Hematopoietic multipotent progenitor cell treated with erythropoietin and hydrocortisone succinate and interleukin-3 and kit ligand, for 8 days (in vitro differentiated cells): ENCODE results near the gene FETUB.

Source experiments
- DNase-seq: peaks from one replicate; pipeline ENCODE4 v3.0.0-alpha.2; 2015

Gene FETUB, protein sequence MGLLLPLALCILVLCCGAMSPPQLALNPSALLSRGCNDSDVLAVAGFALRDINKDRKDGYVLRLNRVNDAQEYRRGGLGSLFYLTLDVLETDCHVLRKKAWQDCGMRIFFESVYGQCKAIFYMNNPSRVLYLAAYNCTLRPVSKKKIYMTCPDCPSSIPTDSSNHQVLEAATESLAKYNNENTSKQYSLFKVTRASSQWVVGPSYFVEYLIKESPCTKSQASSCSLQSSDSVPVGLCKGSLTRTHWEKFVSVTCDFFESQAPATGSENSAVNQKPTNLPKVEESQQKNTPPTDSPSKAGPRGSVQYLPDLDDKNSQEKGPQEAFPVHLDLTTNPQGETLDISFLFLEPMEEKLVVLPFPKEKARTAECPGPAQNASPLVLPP

DNA sequence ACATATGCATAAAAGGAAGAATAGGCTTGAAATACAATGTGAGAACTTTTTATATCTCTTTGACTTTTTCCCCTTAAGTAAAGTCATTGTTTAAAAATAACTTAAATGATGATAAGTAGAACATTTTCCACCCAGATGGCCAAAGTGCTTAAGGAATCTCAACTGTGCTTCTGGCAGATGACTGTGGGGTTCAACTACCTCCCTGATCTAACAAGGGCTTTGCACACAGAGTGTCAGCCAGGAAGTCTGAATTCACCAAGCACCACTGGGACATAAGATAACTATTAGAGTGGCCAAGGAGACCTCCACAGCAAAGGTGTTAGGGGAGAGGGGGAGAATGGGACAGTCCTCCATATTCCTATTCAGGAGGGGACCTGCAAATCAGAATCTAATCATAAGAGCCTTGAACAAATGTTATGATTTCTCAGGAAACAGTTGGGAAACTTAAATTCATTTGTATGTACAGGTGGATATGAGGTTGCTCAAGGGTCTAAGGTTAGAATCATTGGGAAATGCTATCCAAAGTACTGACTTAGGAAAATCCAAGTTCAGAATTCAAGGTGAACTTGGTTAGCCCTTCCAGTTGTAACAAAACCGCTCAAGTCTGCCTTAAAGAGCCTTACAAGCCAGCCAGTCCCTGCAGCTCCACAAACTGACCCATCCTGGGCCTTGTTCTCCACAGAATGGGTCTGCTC is at the start of gene FETUB:
Gene FETUB (plus strand): TSS at position 622 of the 695 bp plus-strand sequence. CDS start 62 bp downstream, at position 684.
- no peak for DNase-seq

DNA sequence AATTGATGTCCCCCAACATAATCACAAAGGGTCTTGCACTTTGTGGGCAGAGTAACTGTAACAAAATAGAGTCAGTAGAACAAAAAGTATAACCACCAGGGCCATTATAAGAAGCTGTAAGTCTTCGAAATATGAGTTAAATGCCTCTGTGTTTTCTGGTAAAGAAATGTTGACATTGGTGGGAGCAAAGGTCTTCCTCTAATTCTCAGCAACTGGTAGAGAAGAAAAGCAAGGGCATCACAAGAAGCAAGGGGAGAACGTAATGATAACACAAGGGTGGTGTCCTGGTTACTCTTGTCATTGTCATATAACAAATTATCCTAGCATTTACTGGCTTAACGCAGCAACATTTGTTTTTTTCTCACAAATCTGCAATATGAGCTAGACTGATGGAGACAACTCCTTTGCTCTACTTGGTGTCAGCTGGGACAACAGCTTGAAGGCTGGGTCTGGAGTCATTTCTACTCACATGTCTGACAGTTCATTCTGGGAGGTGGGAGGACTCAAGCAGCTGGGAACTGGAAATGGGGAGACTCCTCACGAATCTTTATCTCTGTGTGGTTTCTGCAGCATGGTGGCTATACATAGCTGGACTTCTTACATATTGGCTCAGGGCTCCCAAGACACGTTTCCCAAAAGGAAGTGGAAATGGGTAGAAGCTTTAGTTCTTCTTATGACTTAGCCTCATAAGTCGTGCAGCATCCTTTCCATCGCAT is 49.5 kb upstream of the FETUB start:
- DNase-seq = no peak

DNA sequence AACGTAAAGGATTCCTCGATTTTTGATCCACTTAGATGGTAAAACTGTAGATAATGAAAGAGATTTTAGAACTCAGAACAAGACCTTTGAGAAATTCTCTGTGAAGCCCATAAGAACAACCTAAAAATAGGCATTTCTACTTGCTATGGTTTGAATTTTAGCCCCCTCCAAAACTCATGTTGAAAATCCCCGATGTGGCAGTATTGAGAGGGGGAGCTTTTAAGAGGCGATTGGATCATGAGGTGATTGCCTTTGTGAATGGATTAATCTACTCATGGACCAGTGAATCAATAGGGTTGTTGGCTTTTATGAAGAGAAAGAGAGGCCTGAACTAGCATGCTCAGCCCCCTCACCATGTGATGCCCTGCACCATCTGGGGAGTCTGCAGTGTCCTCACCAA is 47.5 kb upstream of the FETUB start:
- no peak for DNase-seq

DNA sequence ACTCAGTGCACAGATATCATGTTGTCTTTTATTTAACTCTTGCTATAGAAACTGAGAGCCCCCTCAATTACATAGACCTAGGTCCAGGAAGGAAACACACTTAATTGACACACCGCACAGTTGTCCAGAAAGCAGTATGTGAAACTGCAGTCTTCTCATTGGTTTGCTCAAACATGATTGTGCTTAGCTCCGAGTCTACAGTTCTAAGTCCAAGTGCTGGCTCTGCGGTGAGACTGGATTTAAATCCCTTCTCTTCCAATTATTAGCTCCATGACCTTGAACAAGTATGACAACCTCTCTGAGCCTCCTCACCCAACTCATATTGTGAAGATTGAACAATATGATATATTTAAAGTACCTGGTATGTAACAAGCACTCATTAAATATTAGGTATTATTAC is 46.3 kb upstream of the FETUB start:
- DNase-seq = no peak

DNA sequence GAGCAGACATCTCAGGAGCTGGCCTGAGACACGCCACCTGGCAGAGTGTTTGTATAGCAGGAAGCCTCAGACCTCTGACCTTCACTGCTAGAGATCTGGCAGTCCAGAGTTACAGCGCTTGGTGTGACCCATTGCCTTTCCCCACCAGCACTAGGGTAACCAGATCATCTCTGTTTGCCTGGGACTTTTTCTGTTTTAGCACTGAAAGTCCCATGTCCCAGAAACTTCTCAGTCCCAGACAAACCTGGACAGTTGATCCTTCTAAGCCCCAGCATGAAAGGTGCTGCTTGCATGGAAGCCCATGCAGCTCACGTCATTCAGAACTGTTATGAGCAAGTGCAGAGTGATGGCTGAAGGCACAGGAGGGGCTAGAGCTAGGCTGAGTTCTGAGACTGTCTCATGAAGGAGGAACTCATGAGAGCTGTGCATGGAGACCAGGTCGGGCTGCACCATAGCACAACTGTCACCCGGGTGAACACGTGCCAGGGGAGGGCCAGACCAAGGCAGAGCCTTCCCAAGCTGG is 45.5 kb upstream of the FETUB start:
- DNase-seq = no peak

DNA sequence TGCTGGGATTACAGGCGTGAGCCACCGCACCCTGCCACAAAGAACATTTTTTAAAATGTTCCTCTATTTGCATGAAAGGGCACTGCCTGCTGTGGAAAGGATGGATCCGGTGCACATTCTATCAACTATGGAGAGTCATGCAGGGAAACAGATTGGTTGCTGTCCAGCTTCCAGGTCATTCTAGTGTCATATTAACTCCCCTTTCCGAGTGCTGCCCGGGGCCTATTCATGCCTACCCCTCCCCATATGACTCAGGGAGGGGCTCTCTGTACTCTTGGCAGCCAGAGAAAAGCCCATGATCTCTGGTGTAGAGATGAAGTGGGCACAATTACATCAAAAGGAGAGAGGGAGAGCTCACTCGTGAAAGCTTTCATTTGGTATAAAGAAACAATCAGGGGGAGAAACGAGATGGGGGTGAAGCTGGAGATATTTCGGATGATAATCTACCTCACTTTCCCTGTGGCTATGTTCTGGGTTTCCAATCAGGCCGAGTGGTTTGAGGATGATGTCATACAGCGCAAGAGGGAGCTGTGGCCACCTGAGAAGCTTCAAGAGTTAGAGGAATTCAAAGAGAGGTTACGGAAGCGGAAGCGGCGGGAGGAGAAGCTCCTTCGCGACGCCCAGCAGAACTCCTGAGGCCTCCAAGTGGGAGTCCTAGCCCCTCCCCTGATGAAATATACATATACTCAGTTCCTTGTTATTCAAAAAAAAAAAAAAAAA is 43.5 kb upstream of the FETUB start:
- DNase-seq = no peak

DNA sequence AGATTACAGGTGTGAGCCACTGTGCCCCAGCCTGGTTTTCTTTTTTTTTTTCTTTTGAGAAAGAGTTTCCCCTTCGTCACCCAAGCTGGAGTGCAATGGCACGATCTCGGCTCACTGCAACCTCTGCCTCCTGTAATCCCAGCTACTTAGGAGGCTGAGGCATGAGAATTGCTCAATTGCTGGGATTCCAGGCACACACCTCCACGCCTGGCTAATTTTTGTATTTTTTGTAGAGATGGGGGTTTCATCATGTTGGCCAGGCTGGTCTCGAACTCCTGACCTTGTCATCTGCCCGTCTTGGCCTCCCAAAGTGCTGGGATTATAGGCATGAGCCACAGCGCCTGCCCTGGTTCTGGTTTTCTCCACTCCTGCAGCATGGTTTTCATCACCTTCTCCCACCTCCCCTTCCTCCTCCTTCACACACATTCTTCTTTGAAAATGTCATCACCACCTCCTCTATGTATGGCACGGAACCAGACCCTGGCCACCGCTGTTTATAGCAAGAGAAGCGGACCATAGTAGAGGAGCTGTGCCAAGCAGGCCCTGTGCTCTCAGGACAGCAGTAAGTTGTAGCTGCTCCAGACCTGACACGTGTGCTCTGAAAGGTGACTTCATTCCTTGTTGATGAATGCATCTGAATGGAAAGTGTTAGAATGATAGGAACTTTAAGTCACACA is 42.0 kb upstream of the FETUB start:
- no peak for DNase-seq

DNA sequence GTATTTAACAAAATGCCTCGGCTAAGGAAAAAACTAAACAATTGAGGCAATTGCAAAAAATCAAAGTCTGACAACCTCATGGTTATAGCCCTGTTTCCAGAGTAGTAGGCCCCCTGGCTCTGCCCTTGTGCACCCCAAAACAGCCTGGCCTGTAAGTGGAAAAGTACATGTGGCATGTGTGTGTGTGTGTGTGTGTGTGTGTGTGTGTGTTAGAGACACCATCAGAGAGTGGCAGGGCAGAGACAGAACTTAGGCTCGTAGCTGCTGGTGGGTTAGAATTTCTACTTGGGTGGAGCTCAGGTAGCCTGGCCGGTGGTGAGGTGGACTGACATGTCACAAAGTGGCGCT is 41.4 kb upstream of the FETUB start:
- no peak for DNase-seq

DNA sequence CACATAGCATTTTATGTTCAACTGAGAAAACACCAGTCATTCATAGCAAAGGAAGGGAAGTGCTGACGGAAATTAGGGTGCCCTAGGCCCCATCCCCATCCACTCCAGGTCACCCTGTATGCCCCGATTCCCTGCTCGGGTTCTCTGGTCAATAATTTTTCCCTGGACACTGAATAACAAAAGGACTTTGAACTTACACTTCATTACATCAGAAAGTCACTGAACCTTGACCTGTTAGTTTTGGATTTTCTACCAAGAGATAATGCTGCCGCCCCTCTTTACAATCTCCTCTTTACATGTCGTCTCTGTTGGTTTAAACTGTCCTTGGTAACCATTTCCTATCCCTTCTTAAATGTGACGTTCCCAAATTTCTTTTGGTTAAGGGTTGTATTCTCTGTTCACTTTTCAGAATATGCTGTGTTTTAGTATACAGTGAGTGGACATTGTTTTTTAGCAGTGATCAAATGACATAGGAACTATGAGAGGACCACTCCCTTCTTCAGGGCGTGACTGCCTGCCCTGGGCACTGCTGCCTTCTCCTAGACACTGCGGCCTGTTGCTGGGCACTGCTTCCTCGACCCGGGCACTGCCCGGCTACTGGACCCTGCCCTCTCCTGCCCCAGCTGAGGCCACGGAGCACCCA is 40.9 kb upstream of the FETUB start:
- DNase-seq = no peak

DNA sequence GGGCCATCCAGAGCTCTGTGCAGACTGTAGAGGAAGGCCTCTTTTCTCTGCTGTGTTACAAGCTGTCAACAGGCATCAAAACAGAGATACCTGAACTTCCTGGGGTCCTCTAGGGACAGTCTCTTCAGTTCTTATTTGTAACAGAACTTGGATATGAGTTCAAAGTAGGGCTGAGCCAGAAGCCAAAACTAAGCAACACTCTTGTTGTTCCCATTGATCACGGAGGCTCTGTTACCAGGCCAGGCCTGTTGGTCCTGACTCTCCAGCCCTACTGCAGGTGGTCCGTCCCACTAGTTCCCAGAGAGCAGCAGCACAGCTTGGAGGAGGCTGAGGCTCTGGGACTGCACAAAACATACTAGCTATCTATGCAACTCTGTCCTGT is 40.4 kb upstream of the FETUB start:
- DNase-seq = no peak

DNA sequence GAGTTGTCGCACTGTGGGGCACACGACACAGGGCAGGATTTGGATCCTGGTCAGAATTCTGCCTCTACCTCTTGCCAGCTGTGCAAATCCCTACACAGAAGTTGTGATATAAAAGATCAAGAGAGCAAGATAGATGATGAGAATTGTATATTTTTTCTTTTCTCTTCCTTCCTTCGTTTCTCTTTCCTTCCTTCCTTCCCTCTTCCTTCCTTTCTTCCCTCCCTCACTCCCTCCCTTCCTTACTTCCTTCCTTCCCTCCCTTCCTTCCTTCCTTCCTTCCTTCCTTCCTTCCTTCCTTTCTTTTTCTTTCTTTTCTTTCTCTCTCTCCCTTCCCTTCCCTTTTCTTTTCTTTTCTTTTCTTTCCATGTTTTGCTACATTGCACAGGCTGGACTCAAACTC is 39.3 kb upstream of the FETUB start:
- no peak for DNase-seq

DNA sequence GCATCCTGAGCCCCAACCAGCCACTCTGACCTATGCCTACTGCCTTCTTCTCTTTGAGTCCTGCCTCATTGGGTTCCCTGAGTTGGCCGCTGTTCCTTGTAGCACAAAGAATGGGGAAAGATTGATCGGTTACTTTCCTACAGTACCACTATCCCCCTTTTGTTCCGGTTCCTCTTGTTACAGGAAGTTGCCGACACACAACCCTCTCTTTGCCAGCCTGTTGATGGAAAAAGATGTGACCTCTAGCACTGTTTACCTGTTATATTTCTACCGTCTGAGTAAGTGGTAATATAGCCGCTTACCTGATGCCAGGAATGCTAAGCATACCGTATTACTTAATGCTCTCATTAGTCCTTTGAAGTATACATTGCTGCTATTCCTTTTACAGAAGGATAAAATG is 37.0 kb upstream of the FETUB start:
- DNase-seq = no peak

DNA sequence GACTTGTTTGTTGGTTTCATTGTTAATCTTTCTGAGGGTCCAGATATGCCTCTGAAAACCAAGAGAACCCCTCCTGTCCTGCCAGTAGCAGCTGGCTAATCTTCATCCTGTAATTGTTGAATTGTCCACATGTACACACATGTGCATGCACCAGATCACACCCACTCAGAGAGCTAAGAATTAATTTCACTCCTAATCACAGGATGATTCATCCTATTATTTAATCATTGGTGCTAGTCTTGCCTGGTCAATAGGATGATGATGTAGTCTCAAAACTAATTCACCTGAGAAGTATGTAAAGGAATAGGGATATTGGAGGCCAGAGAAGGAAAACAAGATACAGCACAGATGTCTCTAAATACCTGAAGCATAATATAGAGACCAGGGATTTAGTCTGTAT is 35.1 kb upstream of the FETUB start:
- DNase-seq = no peak

DNA sequence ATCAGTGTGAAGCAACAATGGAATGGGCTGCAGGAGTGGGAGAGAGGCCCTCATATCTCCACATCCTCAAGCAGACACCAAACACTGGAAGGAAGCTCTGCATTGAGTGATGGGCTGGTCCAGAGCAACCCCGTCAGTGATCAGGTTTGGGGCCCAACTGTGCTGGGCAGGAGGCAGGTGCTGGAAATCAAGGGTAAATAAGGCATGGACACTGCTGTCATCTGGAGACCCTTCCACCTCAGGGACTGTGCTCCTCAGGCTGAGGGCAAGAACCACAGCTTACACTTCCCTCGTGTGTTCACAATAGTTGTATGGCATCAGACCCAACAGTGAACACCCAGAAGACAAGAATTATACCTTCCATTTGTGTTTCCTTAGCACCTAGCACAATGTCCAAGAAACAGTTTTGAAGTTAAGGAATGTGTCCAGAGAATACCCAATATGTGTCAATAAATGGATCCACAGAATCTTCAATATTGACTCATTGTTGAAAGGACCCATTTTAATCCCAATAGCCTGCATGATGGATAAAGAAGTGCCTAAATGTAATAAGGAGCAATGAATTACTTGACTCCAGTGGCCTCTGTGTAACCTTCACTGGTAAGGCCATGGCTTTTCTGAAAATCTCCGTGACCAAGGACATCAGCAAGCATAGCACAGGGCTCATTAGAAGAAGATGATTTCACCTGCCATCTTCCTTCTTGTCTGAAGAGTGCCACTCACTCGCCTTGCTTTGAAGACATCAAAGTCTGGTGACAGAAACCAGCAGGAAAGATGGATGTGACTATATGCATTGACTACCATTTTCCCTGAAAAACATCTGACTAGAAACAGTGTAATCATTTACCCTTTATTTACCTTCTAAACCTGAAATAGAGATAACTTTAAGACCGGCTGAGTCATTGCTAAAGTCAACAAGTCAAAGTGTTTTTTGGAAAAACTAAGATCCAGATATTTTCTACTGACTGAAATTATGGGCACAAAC is 34.3 kb upstream of the FETUB start:
- DNase-seq = no peak

DNA sequence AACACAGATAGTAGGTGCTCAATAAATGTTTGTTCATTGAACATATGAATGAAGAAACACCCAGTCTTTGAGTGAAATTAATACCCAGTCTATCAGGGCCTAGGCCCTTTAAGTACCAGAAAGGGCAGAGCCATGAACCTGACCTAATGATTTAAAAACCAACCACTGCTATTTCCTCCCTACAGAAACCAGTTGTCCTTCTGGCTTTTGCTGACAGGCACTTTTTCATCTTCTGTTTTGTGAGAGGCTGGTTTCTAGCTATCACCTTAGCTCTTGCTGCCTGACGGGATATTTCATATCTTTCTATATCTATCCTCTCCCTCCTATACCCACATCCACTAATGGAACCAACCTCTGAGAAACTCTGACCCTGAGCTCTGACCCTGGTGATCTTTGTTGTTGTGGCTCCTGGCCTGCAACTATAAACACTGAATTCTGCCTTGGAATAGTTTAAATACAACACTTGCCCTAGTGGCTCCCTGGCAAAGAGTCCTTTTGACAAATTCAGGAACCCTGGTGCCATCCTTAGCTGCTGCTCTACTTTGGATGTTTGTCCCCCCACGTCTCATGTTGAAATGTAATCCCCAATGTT is 31.5 kb upstream of the FETUB start:
- no peak for DNase-seq

DNA sequence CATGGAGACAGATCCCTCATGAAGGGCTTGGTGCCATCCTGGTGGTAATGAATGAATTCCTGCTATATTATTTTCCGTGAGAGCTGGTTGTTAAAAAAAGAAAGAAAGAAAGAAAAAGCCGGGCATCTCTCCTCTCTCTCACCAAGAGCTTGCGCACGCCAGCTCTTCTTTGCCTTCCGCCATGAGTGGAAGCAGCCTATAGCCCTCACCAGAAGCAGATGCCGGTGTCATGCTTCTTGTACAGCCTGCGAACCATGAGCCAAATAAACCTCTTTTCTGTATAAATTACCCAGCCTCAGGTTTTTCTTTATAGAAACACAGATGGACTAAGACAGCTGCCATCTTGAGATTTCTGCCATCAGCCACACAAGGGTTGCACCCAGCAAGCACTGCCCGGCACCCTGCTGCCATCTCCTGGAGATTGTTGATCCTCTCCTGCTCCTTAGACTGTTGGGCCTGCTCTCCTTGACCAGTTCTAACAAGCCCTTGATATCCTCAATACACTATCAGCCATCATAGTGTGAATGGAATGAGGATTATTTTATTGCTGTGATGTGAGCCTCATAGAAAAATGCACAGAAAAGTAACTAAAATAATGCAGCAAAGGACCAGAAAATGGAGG is 30.8 kb upstream of the FETUB start:
- DNase-seq = peak; percentile 40

DNA sequence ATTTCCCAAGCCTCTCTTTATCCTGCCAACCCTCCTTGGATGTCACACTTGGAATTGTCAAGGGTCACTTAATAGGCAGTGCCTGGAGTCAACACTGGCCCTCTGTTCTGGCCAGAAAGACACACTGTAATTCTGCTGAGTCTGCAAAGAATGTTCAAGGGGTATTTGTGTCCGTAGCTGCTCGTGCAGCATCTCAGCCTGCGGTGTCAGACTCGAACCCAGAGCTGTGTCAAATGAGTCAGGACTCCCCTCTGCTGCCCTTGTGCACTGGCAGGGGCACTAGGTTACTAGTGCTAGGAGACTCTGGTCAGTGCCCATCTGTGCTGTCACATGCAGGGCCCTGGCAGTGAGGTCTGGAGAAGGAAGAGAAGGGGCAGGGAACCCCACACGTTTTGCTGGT is 28.1 kb upstream of the FETUB start:
- DNase-seq = no peak

DNA sequence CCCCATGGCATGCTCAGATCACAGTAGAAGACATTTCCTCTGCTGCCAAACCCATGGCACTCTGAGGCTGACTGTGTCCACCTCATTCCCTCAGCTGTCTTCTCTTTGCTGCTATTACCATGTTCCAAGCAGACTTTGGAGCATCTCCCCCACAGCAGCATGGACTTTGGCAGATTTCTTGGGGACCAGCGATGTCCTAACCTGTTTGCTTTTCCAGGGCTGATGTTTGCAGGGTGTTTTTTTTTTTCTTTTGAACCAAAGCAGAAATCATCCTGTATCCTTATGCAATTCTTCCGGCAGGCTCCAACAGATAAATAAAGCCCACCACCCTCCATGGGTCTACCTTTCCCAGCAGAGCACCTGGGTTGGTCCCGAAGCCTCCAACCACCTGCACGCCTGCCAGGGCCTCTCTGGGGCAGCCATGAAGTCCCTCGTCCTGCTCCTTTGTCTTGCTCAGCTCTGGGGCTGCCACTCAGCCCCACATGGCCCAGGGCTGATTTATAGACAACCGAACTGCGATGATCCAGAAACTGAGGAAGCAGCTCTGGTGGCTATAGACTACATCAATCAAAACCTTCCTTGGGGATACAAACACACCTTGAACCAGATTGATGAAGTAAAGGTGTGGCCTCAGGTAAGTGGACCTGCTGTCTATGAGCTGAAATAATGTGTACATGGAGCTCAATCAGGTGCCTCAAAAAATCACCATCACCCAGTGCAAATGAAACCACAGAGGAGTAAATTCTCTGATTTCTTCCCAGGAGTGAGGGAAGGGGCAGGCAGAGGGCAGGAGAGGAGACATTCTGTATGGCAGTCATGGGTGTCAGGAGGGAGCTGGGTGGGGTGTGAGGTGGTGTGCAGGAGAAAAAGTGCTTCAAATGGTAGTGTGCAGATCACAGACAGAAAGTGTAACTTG is 27.2 kb upstream of the FETUB start, which contains the start of gene AHSG:
Gene AHSG (plus strand): TSS at position 340 of the 916 bp plus-strand sequence. CDS start 82 bp downstream, at position 422.
- DNase-seq = no peak
